ENCODE data around the gene LDLRAD4. TPM values are rescaled to one million over a fixed set of nuclear protein-coding genes. Genes with fewer than 3 reads are reported as not detected.

The LDLRAD4 gene
- total and polyA plus RNA-seq, 2 experiments from 2014 or later = 0.73 to 1.9 TPM

- TF ChIP-seq ZNF462 (CRISPR knock-in tag; IDR thresholded peaks at IDR 0.05) = no peak
These were observed 359.8 kb downstream of the LDLRAD4 start (continued) for GRCh38 chr18:13578400-13578799.

GRCh38 chr18:13579874-13580273 is 361.3 kb downstream of the LDLRAD4 start:
- H3K4me1 Mint-ChIP-seq = no peaks in the 10 kb centered on the region
- Histone ChIP-seq H4K20me1 (replicated peaks; ENCODE audit: insufficient read depth) (no peaks in the 10 kb centered on the region), H3K4me1 (ENCODE audit: insufficient read depth) (no peaks in the 10 kb centered on the region), H3K36me3 (ENCODE audit: insufficient read depth) (no peaks in the 10 kb centered on the region), H2AFZ (no peak overlapping the region), H3K79me2 (replicated peaks; ENCODE audit: insufficient read depth) (no peaks in the 10 kb centered on the region), H3K27ac (ENCODE audit: low read depth) (no peak overlapping the region), H3K4me3 (no peak overlapping the region), H3K4me2 (no peak overlapping the region), H3K27me3 (ENCODE audit: insufficient read depth) (no peaks in the 10 kb centered on the region), H3K9me2 (ENCODE audit: insufficient read depth) (no peaks in the 10 kb centered on the region), H3F3A (replicated peaks; ENCODE audit: low read depth) (no peaks in the 10 kb centered on the region)
- ATAC-seq (no peak), DNase-seq (ENCODE audit: low spot score) (no peak)
- no peak overlapping the region for H3K27ac Mint-ChIP-seq
- TF ChIP-seq, protein P1, sequence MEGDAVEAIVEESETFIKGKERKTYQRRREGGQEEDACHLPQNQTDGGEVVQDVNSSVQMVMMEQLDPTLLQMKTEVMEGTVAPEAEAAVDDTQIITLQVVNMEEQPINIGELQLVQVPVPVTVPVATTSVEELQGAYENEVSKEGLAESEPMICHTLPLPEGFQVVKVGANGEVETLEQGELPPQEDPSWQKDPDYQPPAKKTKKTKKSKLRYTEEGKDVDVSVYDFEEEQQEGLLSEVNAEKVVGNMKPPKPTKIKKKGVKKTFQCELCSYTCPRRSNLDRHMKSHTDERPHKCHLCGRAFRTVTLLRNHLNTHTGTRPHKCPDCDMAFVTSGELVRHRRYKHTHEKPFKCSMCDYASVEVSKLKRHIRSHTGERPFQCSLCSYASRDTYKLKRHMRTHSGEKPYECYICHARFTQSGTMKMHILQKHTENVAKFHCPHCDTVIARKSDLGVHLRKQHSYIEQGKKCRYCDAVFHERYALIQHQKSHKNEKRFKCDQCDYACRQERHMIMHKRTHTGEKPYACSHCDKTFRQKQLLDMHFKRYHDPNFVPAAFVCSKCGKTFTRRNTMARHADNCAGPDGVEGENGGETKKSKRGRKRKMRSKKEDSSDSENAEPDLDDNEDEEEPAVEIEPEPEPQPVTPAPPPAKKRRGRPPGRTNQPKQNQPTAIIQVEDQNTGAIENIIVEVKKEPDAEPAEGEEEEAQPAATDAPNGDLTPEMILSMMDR (conservative IDR thresholded peaks at IDR 0.05; ENCODE audit: low read depth in 2 of 2) = no peak
- no peak for TF ChIP-seq EZH2phosphoT487 (IDR thresholded peaks at IDR 0.05; ENCODE audit: unreplicated experiment)
- no peak for TF ChIP-seq JUNB (IDR thresholded peaks at IDR 0.05; ENCODE audit: unreplicated experiment)
- no peak for TF ChIP-seq ZNF114 (CRISPR knock-in tag; IDR thresholded peaks at IDR 0.05)
- TF ChIP-seq ZNF331 (CRISPR knock-in tag; IDR thresholded peaks at IDR 0.05; ENCODE audit: low read depth) = no peak
- TF ChIP-seq REST (IDR thresholded peaks at IDR 0.05; ENCODE audit: unreplicated experiment) = no peak
- no peak for TF ChIP-seq POLR2AphosphoS5 (IDR thresholded peaks at IDR 0.05; ENCODE audit: low read depth)
- H3K4me3 Mint-ChIP-seq = no peak overlapping the region
- H3K9me3 Mint-ChIP-seq = no peaks in the 10 kb centered on the region; the same call in 2 of the 3 replicates
- no peaks in the 10 kb centered on the region for H3K36me3 Mint-ChIP-seq (ENCODE audit: low read depth)
- H3K27me3 Mint-ChIP-seq (ENCODE audit: insufficient read depth, low read depth, poor library complexity) = no peaks in the 10 kb centered on the region

Measured in GM23338 (cell line).